Measurements from ENCODE around the gene WDR82.
A peak's percentile ranks its signal among the peaks of the same experiment; 100 is the strongest.

WDR82 gene

DNA sequence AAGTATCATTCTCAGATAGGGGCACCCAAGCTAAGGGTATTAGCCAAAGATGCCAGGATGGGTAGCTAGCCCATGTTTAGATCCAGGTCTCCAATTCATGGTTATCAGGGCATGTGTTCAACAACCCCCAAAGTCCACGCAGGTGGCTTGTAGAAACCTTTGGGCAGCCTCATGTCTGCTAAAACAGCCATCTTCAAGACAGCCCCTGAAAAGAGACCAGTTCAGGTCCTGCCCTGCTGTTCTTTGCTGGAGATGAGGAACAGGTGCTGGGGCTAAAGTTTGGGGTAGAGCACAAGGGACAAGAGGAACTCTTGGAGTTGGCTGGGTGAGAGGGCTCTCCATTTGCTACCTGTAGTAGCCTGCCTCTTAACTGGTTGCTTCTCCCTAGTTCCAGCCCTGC is 28.3 kb downstream of the WDR82 start:
- Histone ChIP-seq H3K27me3 (ENCODE audit: control insufficient read depth, insufficient read depth, low read length) (peaks cover 18% of the 10 kb centered on the region), H3K9me3 (ENCODE audit: control insufficient read depth, insufficient read depth, low read length) (no peaks in the 10 kb centered on the region), H3K4me3 (ENCODE audit: low read depth, low read length) (no peak overlapping the region), H3K36me3 (ENCODE audit: control insufficient read depth, insufficient read depth, low read length) (peaks cover 52% of the 10 kb centered on the region), H3K4me1 (ENCODE audit: control insufficient read depth, insufficient read depth, low read length) (peaks cover 4% of the 10 kb centered on the region; the same call in 1 of the 2 replicates), H3K27ac (ENCODE audit: low read depth, low read length) (no peak overlapping the region), H3K9ac (ENCODE audit: low read depth, low read length) (no peak overlapping the region)

DNA sequence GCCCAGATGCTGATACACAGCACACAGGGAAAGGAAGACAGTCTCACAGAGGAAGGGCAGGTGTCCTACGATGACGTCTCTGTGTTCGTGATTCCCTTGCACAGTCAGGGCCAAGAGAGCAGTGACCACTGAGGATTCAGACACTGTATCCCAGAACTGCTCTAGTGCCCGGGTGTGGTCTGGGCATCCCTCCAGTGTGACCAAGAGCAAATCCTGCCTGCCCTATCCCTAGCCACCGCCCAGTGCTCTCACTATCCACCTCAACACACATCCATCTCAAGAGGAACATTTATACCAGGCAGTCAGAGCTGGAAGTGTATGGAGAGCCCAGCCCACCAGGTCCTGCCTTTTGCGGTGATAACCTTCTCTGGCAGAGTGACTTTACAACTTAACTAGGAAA is 28.8 kb downstream of the WDR82 start:
- H3K4me1 ChIP-seq (ENCODE audit: control insufficient read depth, insufficient read depth, low read length), result peaks cover 4% of the 10 kb centered on the region; the same call in 1 of the 2 replicates
- no peaks in the 10 kb centered on the region for H3K9me3 ChIP-seq (ENCODE audit: control insufficient read depth, insufficient read depth, low read length)
- no peak overlapping the region for H3K4me3 ChIP-seq (ENCODE audit: low read depth, low read length)
- no peak overlapping the region for H3K27ac ChIP-seq (ENCODE audit: low read depth, low read length)
- H3K36me3 ChIP-seq (ENCODE audit: control insufficient read depth, insufficient read depth, low read length), result peaks cover 51% of the 10 kb centered on the region
- H3K27me3 ChIP-seq (ENCODE audit: control insufficient read depth, insufficient read depth, low read length), result peaks cover 22% of the 10 kb centered on the region
- H3K9ac ChIP-seq (ENCODE audit: low read depth, low read length), result no peak overlapping the region

DNA sequence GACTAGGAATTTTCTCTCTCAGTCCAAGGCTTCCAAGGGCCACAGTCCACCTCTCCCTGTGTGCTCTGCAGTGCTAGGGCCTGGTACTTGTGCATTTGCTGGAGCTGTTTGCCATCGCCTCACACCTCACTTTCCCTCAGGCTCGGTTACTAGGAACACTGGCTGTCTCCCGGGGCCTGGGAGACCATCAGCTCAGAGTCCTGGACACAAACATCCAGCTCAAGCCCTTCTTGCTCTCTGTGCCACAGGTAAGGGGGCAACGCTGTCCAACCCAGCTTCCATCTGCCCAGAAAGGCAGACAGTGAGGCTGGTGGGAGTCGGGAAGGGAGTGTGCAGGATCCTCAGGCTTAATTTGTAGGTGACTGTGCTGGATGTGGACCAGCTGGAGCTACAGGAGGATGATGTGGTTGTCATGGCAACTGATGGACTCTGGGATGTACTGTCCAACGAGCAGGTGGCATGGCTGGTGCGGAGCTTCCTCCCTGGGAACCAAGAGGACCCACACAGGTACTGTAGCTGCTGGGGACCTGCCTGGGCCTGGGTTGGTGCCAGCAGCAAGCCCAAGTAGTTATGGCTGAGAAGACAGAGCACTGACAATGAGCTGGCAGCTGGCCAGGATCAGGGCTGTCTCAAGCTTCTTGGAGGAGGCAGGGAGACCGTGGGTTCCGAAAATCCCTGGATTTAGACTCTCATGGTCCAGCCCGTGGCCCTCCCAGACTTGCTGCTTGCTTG is 29.5 kb downstream of the WDR82 start:
- H3K27ac ChIP-seq (ENCODE audit: low read depth, low read length), result no peak overlapping the region
- no peak overlapping the region for H3K9ac ChIP-seq (ENCODE audit: low read depth, low read length)
- H3K4me3 ChIP-seq (ENCODE audit: low read depth, low read length), result no peak overlapping the region
- H3K4me1 ChIP-seq (ENCODE audit: control insufficient read depth, insufficient read depth, low read length), result peaks cover 4% of the 10 kb centered on the region; the same call in 1 of the 2 replicates
- peaks cover 46% of the 10 kb centered on the region for H3K36me3 ChIP-seq (ENCODE audit: control insufficient read depth, insufficient read depth, low read length)
- no peaks in the 10 kb centered on the region for H3K9me3 ChIP-seq (ENCODE audit: control insufficient read depth, insufficient read depth, low read length)
- peaks cover 28% of the 10 kb centered on the region for H3K27me3 ChIP-seq (ENCODE audit: control insufficient read depth, insufficient read depth, low read length)

DNA sequence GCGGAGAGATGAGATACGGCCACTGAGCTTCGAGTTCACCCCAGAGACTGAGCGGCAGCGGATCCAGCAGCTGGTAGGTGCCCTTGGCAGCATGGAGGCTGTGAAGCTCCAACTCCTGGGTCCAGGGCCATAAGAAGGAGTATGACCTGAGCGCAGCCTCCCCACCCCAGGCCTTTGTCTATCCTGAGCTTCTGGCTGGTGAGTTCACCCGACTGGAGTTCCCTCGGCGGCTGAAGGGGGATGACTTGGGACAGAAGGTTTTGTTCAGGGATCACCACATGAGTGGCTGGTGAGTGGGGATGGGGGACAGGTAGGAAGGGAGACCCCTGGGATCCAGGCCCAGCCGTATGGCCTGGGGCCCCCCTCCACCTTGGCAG is 30.3 kb downstream of the WDR82 start:
- Histone ChIP-seq H3K36me3 (ENCODE audit: control insufficient read depth, insufficient read depth, low read length) (peaks cover 38% of the 10 kb centered on the region), H3K27ac (ENCODE audit: low read depth, low read length) (no peak overlapping the region), H3K9ac (ENCODE audit: low read depth, low read length) (no peak overlapping the region), H3K27me3 (ENCODE audit: control insufficient read depth, insufficient read depth, low read length) (peaks cover 33% of the 10 kb centered on the region), H3K4me1 (ENCODE audit: control insufficient read depth, insufficient read depth, low read length) (peaks cover 4% of the 10 kb centered on the region; the same call in 1 of the 2 replicates), H3K9me3 (ENCODE audit: control insufficient read depth, insufficient read depth, low read length) (no peaks in the 10 kb centered on the region), H3K4me3 (ENCODE audit: low read depth, low read length) (no peak overlapping the region)

DNA sequence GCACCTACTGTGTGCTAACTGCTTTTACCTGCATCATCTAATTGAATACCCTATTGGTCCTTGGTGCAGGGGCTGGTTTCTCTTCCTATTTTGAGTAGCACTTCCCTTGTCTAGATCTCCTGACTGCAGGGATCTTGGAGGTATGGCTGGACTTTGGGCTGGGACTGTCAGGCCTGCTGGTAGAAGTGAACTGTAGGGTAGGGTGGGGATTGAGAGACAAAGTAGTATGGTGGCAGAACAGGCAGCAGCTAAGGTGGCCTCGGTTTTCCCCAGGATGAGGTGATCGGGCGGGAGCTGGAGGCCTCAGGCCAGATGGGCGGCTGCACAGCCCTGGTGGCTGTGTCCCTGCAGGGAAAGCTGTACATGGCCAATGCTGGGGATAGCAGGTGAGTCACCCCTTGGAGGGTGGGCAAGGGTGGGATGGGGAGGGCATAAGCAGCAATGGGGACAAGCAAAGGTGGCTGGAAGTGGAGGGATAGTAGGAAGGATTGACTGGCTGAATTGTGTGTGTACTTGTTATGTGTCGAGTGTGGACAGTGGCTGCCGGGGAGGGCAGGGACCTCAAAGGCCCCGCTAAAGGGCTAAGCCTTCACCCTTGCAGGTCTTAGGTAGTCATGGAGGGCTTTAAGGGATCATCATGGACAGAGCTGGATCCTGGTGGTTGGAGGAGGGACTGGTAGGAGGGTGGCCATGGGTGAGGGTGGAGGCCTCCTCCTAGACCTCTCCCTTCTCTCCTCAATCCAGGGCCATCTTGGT is 30.9 kb downstream of the WDR82 start:
- peaks cover 34% of the 10 kb centered on the region for H3K36me3 ChIP-seq (ENCODE audit: control insufficient read depth, insufficient read depth, low read length)
- peaks cover 4% of the 10 kb centered on the region; the same call in 1 of the 2 replicates for H3K4me1 ChIP-seq (ENCODE audit: control insufficient read depth, insufficient read depth, low read length)
- no peaks in the 10 kb centered on the region for H3K9me3 ChIP-seq (ENCODE audit: control insufficient read depth, insufficient read depth, low read length)
- no peak overlapping the region for H3K27ac ChIP-seq (ENCODE audit: low read depth, low read length)
- no peak overlapping the region for H3K9ac ChIP-seq (ENCODE audit: low read depth, low read length)
- H3K4me3 ChIP-seq (ENCODE audit: low read depth, low read length), result no peak overlapping the region
- H3K27me3 ChIP-seq (ENCODE audit: control insufficient read depth, insufficient read depth, low read length), result peaks cover 33% of the 10 kb centered on the region

DNA sequence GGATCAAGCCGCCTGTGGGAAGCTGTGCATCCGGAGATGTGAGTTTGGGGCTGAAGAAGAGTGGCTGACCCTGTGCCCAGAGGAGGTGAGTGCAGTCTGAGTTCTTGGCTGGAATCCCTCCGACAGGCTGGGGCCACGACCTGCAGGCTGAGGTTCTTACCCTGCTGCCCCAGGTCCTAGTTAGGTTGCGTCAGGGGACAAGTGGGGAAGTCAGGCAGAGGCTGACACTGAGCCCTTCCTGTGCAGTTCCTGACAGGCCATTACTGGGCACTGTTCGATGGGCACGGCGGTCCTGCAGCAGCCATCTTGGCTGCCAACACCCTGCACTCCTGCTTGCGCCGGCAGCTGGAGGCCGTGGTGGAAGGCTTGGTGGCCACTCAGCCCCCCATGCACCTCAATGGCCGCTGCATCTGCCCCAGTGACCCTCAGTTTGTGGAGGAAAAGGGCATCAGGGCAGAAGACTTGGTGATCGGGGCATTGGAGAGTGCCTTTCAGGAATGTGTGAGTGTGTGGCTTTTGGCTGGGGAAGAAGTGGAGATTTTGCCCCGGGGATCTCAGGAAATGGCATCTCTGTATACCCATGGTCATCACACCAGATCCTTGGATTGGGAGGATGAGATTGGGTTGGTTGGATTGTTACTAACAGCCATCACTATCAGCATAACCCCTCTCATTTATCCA is 31.6 kb downstream of the WDR82 start:
- peaks cover 4% of the 10 kb centered on the region; the same call in 1 of the 2 replicates for H3K4me1 ChIP-seq (ENCODE audit: control insufficient read depth, insufficient read depth, low read length)
- H3K4me3 ChIP-seq (ENCODE audit: low read depth, low read length), result no peak overlapping the region
- peaks cover 27% of the 10 kb centered on the region for H3K36me3 ChIP-seq (ENCODE audit: control insufficient read depth, insufficient read depth, low read length)
- H3K9me3 ChIP-seq (ENCODE audit: control insufficient read depth, insufficient read depth, low read length), result no peaks in the 10 kb centered on the region
- H3K27me3 ChIP-seq (ENCODE audit: control insufficient read depth, insufficient read depth, low read length), result peaks cover 33% of the 10 kb centered on the region
- H3K9ac ChIP-seq (ENCODE audit: low read depth, low read length), result no peak overlapping the region
- no peak overlapping the region for H3K27ac ChIP-seq (ENCODE audit: low read depth, low read length)

DNA sequence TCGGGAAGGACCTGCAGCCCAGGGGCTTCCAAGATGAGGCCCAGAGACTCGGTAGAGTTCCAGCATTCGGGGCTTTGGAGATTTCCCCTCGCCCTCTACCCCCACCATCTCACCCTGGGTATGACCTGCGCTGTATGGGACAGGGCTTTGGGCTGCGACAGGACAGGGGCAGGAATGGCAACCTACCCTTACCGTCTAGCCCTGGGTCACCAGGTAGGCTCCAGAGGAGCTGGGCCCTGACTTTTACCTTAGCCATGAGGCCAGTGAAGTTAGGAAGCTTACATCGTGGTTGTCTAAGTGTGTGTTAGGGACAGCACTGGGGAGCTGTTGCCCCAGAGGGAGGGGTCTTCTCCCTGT is 32.2 kb downstream of the WDR82 start:
- Histone ChIP-seq H3K36me3 (ENCODE audit: control insufficient read depth, insufficient read depth, low read length) (peaks cover 22% of the 10 kb centered on the region), H3K9ac (ENCODE audit: low read depth, low read length) (0 out of 2 replicates have a peak overlapping the region, but pooled peaks have one; percentile 30), H3K4me3 (ENCODE audit: low read depth, low read length) (peak overlapping the region; percentile 62), H3K27me3 (ENCODE audit: control insufficient read depth, insufficient read depth, low read length) (peaks cover 33% of the 10 kb centered on the region), H3K9me3 (ENCODE audit: control insufficient read depth, insufficient read depth, low read length) (no peaks in the 10 kb centered on the region), H3K4me1 (ENCODE audit: control insufficient read depth, insufficient read depth, low read length) (peaks cover 4% of the 10 kb centered on the region; the same call in 1 of the 2 replicates), H3K27ac (ENCODE audit: low read depth, low read length) (no peak overlapping the region)

DNA sequence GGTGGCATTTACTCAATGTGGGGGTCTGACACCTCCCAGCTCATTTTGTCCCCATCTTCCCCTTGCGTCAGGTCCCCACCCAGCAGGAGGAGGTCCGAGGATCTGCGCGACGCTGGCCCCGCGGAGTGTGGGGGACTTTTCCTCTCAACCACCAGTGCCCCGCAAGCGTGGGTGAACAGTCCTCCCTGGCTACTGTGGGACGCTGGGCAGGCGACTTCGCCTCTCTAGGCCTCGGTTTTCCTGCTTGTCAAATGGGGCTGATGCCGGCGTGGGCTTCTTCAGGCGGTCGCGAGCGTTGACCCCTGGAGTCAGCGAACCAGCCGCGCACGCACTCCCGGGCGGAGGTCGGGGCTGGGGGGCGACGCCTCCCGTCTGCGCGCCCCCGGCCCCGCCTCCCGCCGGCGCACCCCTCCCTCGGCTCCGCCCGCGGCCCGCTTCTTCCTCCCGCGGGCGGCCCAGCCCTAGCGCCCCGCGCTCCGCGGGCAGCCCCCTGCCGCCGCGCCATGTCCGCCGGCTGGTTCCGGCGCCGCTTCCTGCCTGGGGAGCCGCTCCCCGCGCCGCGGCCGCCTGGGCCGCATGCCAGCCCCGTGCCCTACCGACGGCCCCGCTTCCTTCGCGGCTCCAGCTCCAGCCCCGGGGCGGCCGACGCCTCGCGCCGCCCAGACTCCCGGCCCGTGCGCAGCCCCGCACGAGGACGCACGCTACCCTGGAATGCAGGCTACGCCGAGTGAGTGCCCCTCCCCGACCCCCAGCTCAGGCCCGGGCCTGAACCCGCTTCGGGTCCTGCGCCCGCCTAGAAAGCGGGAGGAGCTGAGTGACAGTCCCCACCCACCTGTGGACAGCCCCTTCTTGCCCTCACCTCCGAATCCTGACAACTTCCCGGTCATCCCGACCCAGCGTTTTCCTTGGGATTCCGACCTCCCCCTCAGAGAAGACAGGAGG is 32.9 kb downstream of the WDR82 start, which contains the start of gene PPM1M:
Gene PPM1M (plus strand): TSS at position 438 of the 942 bp plus-strand sequence. CDS start 66 bp downstream, at position 504.
- Histone ChIP-seq H3K4me3 (ENCODE audit: low read depth, low read length) (peak within 1 kb of the TSS; percentile 62), H3K36me3 (ENCODE audit: control insufficient read depth, insufficient read depth, low read length) (peaks cover 18% of the 10 kb centered on the region), H3K4me1 (ENCODE audit: control insufficient read depth, insufficient read depth, low read length) (peaks cover 6% of the 10 kb centered on the region; the same call in 1 of the 2 replicates), H3K27me3 (ENCODE audit: control insufficient read depth, insufficient read depth, low read length) (peaks cover 33% of the 10 kb centered on the region), H3K27ac (ENCODE audit: low read depth, low read length) (no peak within 1 kb of the TSS), H3K9ac (ENCODE audit: low read depth, low read length) (0 out of 2 replicates have a peak within 1 kb of the TSS, but pooled peaks have one; percentile 30), H3K9me3 (ENCODE audit: control insufficient read depth, insufficient read depth, low read length) (no peaks in the 10 kb centered on the region)

DNA sequence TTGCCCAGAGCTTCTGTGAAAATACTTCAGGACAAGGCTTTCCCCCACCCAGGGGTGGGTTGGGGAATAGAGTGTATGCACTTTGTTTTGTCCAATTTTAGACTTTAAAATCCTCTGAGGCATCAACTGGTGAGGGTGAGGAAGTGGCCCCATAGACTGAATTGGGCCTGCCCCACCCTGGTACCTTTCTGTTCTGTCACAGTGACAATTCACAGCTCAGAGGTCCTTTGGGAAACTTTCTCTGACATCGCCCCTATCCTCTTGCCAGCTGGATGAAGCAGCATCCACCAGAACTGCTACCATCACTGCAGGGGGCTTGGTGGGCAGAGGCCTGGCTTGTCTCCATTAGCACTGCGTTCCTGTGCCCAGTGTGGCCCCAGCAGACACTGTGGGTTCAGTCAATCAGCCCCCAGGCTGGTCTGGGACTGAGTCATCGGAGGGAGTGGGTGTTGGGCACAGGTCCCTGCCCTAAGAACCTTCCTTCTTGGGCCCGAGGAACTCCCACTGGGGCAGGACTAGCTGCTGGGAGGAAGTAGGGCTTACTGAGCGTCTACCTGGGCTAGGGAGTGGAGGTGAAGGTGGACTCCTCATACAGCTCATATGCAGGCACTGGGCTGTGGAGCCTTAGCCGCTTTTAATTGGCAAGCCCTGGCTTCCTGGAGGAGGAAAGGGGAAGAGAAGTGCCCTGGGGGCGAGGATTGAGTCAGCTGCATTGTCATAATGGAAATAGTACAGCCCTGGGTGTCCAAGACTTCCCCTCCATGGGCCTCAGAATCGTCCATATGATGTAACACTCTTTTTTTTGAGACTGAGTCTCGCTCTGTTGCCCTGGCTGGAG is 34.4 kb downstream of the WDR82 start:
- Histone ChIP-seq H3K9me3 (ENCODE audit: control insufficient read depth, insufficient read depth, low read length) (no peaks in the 10 kb centered on the region), H3K27me3 (ENCODE audit: control insufficient read depth, insufficient read depth, low read length) (peaks cover 33% of the 10 kb centered on the region), H3K27ac (ENCODE audit: low read depth, low read length) (no peak overlapping the region), H3K4me1 (ENCODE audit: control insufficient read depth, insufficient read depth, low read length) (peaks cover 14% of the 10 kb centered on the region), H3K9ac (ENCODE audit: low read depth, low read length) (no peak overlapping the region), H3K4me3 (ENCODE audit: low read depth, low read length) (no peak overlapping the region), H3K36me3 (ENCODE audit: control insufficient read depth, insufficient read depth, low read length) (peaks cover 3% of the 10 kb centered on the region; the same call in 1 of the 2 replicates)
